IMR-90 (cell line): ENCODE results near the gene MTMR1. TPM values are rescaled to one million over a fixed set of nuclear protein-coding genes. Genes with fewer than 3 reads are reported as not detected.

Source experiments
- ATAC-seq: fragments of 200-7000 bp; cut with Tn5 transposase; 2 replicates; pipeline ENCODE4 v1.9.1; 2020; ENCODE audit warnings: low read depth, mild to moderate bottlenecking, moderate library complexity
- BruUV-seq: library from RNA; stranded (reverse); fragments of 400-500 nt; replicated peaks from 2 replicates; lab custom pipeline; 2021; lab: Mats Ljungman, UMichigan
- CTCF ChIA-PET: fragments of 300-600 bp; formaldehyde crosslinking; extraction: SDS; loops from one replicate; lab custom pipeline; 2021; ENCODE audit warnings: antibody characterized with exemption; lab: Yijun Ruan, JAX
- POLR2A ChIA-PET: fragments of 300-600 bp; sonication (Branson Sonifier 250); formaldehyde crosslinking; loops from one replicate; lab custom pipeline; 2022; ENCODE audit warnings: antibody characterized with exemption; ENCODE audit not compliant: unreplicated experiment; lab: Charles Lee
- DNase-seq: peaks from one replicate; pipeline ENCODE4 v3.0.0; 2013
- H2AFZ ChIP-seq: replicated peaks from 2 replicates; pipeline ENCODE3; 2013; ENCODE audit warnings: low read length, mild to moderate bottlenecking; ENCODE audit not compliant: poor library complexity
- H2AK5ac ChIP-seq: 2 replicates; pipeline ENCODE4 v1.6.1; 2013; ENCODE audit warnings: low read depth, low read length, inconsistent platforms
- H2AK9ac ChIP-seq: replicated peaks from 2 replicates; pipeline ENCODE3; 2013; ENCODE audit warnings: mild to moderate bottlenecking, low read depth, low read length, moderate library complexity; ENCODE audit not compliant: poor library complexity
- H2BK120ac ChIP-seq: 2 replicates; pipeline ENCODE4 v1.6.1; 2013; ENCODE audit warnings: low read depth, low read length, inconsistent platforms
- H2BK15ac ChIP-seq: 3 replicates; pipeline ENCODE4 v1.6.1; 2013; ENCODE audit warnings: low read depth, low read length, inconsistent platforms
- H2BK20ac ChIP-seq: 2 replicates; pipeline ENCODE4 v1.6.1; 2013; ENCODE audit warnings: low read depth, mild to moderate bottlenecking, inconsistent platforms, low read length, moderate library complexity
- H2BK5ac ChIP-seq: 2 replicates; pipeline ENCODE4 v1.6.1; 2013; ENCODE audit warnings: mild to moderate bottlenecking, low read depth, low read length, inconsistent platforms; ENCODE audit not compliant: poor library complexity, severe bottlenecking
- H3K14ac ChIP-seq: replicated peaks from 2 replicates; pipeline ENCODE4 v1.6.1; 2013; ENCODE audit warnings: low read depth, low read length, inconsistent platforms
- H3K18ac ChIP-seq: 2 replicates; pipeline ENCODE4 v1.6.1; 2013; ENCODE audit warnings: low read depth, low read length, control low read depth
- H3K23ac ChIP-seq: 2 replicates; pipeline ENCODE4 v1.6.1; 2013; ENCODE audit warnings: low read depth, low read length, inconsistent platforms
- H3K27ac ChIP-seq: 2 replicates; pipeline ENCODE4 v1.5.1; 2013; ENCODE audit warnings: mild to moderate bottlenecking, control low read depth, low read length; ENCODE audit not compliant: insufficient read depth
- H3K27me3 ChIP-seq: 2 replicates; pipeline ENCODE4 v1.6.1; 2013; ENCODE audit warnings: low read length; ENCODE audit not compliant: control insufficient read depth, insufficient read depth
- H3K36me3 ChIP-seq: 2 replicates; pipeline ENCODE4 v1.6.1; 2013; ENCODE audit warnings: low read length, mixed read lengths; ENCODE audit not compliant: control insufficient read depth, insufficient read depth
- H3K4ac ChIP-seq: 2 replicates; pipeline ENCODE4 v1.6.1; 2013; ENCODE audit warnings: low read depth, low read length, inconsistent platforms
- H3K4me1 ChIP-seq: 2 replicates; pipeline ENCODE4 v1.6.1; 2013; ENCODE audit warnings: low read length, mixed read lengths; ENCODE audit not compliant: control insufficient read depth, insufficient read depth
- H3K4me2 ChIP-seq: 2 replicates; pipeline ENCODE4 v1.6.1; 2013; ENCODE audit warnings: low read depth, mild to moderate bottlenecking, control low read depth, low read length, moderate library complexity
- H3K4me3 ChIP-seq: 2 replicates; pipeline ENCODE4 v1.5.1; 2013; ENCODE audit warnings: low read depth, mild to moderate bottlenecking, control low read depth, low read length, moderate library complexity; ENCODE audit not compliant: insufficient read depth
- H3K56ac ChIP-seq: 2 replicates; pipeline ENCODE4 v1.6.1; 2013; ENCODE audit warnings: low read length, inconsistent platforms; ENCODE audit not compliant: insufficient read depth; ENCODE audit errors: extremely low read depth
- H3K79me1 ChIP-seq, 2 experiments: 2 replicates each; pipeline ENCODE4 v1.6.1; 2013; ENCODE audit warnings: low read length in 2 of 2, inconsistent platforms in 1 of 2, low read depth in 1 of 2
- H3K9ac ChIP-seq: 2 replicates; pipeline ENCODE4 v1.6.1; 2013; ENCODE audit warnings: low read depth, low read length, control low read depth
- H3K9me1 ChIP-seq: 2 replicates; pipeline ENCODE4 v1.6.1; 2013; ENCODE audit warnings: low read length, inconsistent platforms; ENCODE audit not compliant: insufficient read depth
- H3K9me3 ChIP-seq: 2 replicates; pipeline ENCODE4 v1.6.1; 2013; ENCODE audit warnings: low read length; ENCODE audit not compliant: control insufficient read depth, insufficient read depth
- H4K20me1 ChIP-seq: 2 replicates; pipeline ENCODE4 v1.6.1; 2013; ENCODE audit warnings: low read length, inconsistent platforms; ENCODE audit not compliant: insufficient read depth
- H4K5ac ChIP-seq: 2 replicates; pipeline ENCODE4 v1.6.1; 2013; ENCODE audit warnings: mild to moderate bottlenecking, low read depth, low read length, control low read depth
- H4K8ac ChIP-seq, 2 experiments: 2 replicates each; pipeline ENCODE4 v1.6.1; 2013; ENCODE audit warnings: low read depth in 2 of 2, low read length in 2 of 2, control low read depth in 1 of 2, inconsistent platforms in 1 of 2
- H4K91ac ChIP-seq: 2 replicates; pipeline ENCODE4 v1.6.1; 2013; ENCODE audit warnings: low read depth, low read length, inconsistent platforms; ENCODE audit not compliant: insufficient read depth
- BHLHE40 ChIP-seq: fragments of 150-350 bp; IDR thresholded peaks from 2 replicates; pipeline ENCODE4 v1.6.1; 2016; ENCODE audit warnings: mild to moderate bottlenecking, low read depth, low read length
- CEBPB ChIP-seq: IDR thresholded peaks from 2 replicates; pipeline ENCODE4 v1.6.1; 2012; ENCODE audit warnings: low read depth, low read length, improper control_type of control experiment
- CHD1 ChIP-seq: IDR thresholded peaks from 2 replicates; pipeline ENCODE4 v1.6.1; 2012; ENCODE audit warnings: low read depth, low read length, improper control_type of control experiment
- CTCF ChIP-seq: conservative IDR thresholded peaks from 2 replicates; pipeline ENCODE4 v1.5.1; 2012; ENCODE audit warnings: mild to moderate bottlenecking, low read depth, low read length, improper control_type of control experiment
- ELK1 ChIP-seq: fragments of 150-350 bp; IDR thresholded peaks from 2 replicates; pipeline ENCODE4 v1.6.1; 2016; ENCODE audit warnings: low read depth, mild to moderate bottlenecking, low read length, moderate library complexity, borderline replicate concordance
- FOS ChIP-seq: fragments of 150-350 bp; IDR thresholded peaks from 2 replicates; pipeline ENCODE4 v1.6.1; 2016; ENCODE audit warnings: low read depth, low read length
- MAFK ChIP-seq: IDR thresholded peaks from 2 replicates; pipeline ENCODE4 v1.6.1; 2012; ENCODE audit warnings: low read depth, low read length, improper control_type of control experiment
- MAZ ChIP-seq: IDR thresholded peaks from 2 replicates; pipeline ENCODE4 v1.6.1; 2012; ENCODE audit warnings: low read depth, mild to moderate bottlenecking, low read length, improper control_type of control experiment, moderate library complexity, borderline replicate concordance
- MXI1 ChIP-seq: IDR thresholded peaks from 2 replicates; pipeline ENCODE4 v1.6.1; 2012; ENCODE audit warnings: low read depth, mild to moderate bottlenecking, low read length, moderate library complexity, borderline replicate concordance
- NFE2L2 ChIP-seq: fragments of 150-350 bp; IDR thresholded peaks from 2 replicates; pipeline ENCODE4 v1.6.1; 2016; ENCODE audit warnings: low read depth, mild to moderate bottlenecking, low read length
- POLR2A ChIP-seq: IDR thresholded peaks from 2 replicates; pipeline ENCODE4 v1.6.1; 2012; ENCODE audit warnings: mild to moderate bottlenecking, low read depth, low read length
- RAD21 ChIP-seq: IDR thresholded peaks from 2 replicates; pipeline ENCODE4 v1.6.1; 2012; ENCODE audit warnings: low read length, improper control_type of control experiment
- RCOR1 ChIP-seq: IDR thresholded peaks from 2 replicates; pipeline ENCODE4 v1.6.1; 2012; ENCODE audit warnings: mild to moderate bottlenecking, low read length, improper control_type of control experiment; ENCODE audit not compliant: insufficient replicate concordance
- RFX5 ChIP-seq: IDR thresholded peaks from 2 replicates; pipeline ENCODE4 v1.8.0; 2012; ENCODE audit warnings: low read depth, mild to moderate bottlenecking, low read length, moderate library complexity
- SMC3 ChIP-seq: fragments of 150-350 bp; IDR thresholded peaks from 2 replicates; pipeline ENCODE4 v1.6.1; 2016; ENCODE audit warnings: low read depth, mild to moderate bottlenecking, antibody characterized with exemption, low read length, moderate library complexity
- USF2 ChIP-seq: fragments of 150-350 bp; IDR thresholded peaks from 2 replicates; pipeline ENCODE4 v1.6.1; 2017; ENCODE audit warnings: mild to moderate bottlenecking, antibody characterized with exemption, low read length, low read depth
- WGBS, 2 experiments: methylation state at CpG; one replicate each; pipeline versions ENCODE4 v1.1.5 to v1.1.7; 2013; ENCODE audit warnings: missing lambda C conversion rate in 2 of 2; ENCODE audit not compliant: insufficient read length in 1 of 2; ENCODE audit errors: extremely low coverage in 2 of 2; 5-methylcytosine and 5-hydroxymethylcytosine counted together
- dilution Hi-C: fragments of 300-500 bp; cut with HindIII; formaldehyde crosslinking; loops from one replicate; pipeline ENCODE4 v1.14.3; 2018; ENCODE audit warnings: low sequenced_read_pairs; ENCODE audit not compliant: unreplicated experiment
- in situ Hi-C: fragments of 300-500 bp; cut with MboI; formaldehyde crosslinking; loops from 3 replicates; pipeline ENCODE4 v1.14.3; 2019; ENCODE audit warnings: low sequenced_read_pairs, inconsistent platforms, mixed read lengths
- intact Hi-C: fragments of 100-400 bp; cut with micrococcal nuclease; formaldehyde crosslinking; loops from 2 replicates; pipeline ENCODE4 v1.10.0; 2022
- polyA plus RNA-seq, 3 experiments: library from polyadenylated mRNA; depleted of rRNA; stranded (reverse); fragments of >200 nt; gene quantifications; 2 replicates each; pipeline ENCODE4 v1.2.3, GENCODE V29; 2012; ENCODE audit warnings: low replicate concordance in 1 of 3
- total RNA-seq: library from RNA; depleted of rRNA; stranded (reverse); fragments of >200 nt; gene quantifications from 2 replicates; pipeline ENCODE4 v1.2.3, GENCODE V29; 2012

Gene MTMR1
- total and polyA plus RNA-seq, 2 of the 4 experiments (the other 2 are of a cell fraction) = 19.0 to 28.8 TPM

- dilution Hi-C loops (no loop called here), in situ Hi-C loops (no loop called here), intact Hi-C loops (no loop called here)
- Histone ChIP-seq H3K79me1 (no peaks in the 10 kb centered on the region), H2BK20ac (no peak overlapping the region), H3K4ac (no peak overlapping the region), H2BK120ac (no peak overlapping the region), H2AK9ac (no peak overlapping the region), H3K4me1 (peaks cover 11% of the 10 kb centered on the region), H4K5ac (no peak overlapping the region), H3K56ac (no peak overlapping the region), H3K36me3 (no peaks in the 10 kb centered on the region; the same call in 1 of the 2 replicates), H2BK5ac (no peak overlapping the region), H3K4me2 (no peak overlapping the region), H3K18ac (no peak overlapping the region), H4K8ac (no peak overlapping the region), H3K4me3 (no peak overlapping the region), H4K91ac (no peak overlapping the region), H4K20me1 (no peaks in the 10 kb centered on the region; the same call in 1 of the 2 replicates), H3K9me3 (0 out of 2 replicates have a peak, but pooled peaks cover 2% of the 10 kb centered on the region), H2BK15ac (no peak overlapping the region), H3K23ac (no peak overlapping the region), H2AFZ (no peak overlapping the region), H2AK5ac (no peak overlapping the region), H3K9ac (no peak overlapping the region), H3K9me1 (0 out of 2 replicates have a peak, but pooled peaks cover 2% of the 10 kb centered on the region), H3K27ac (no peak overlapping the region), H3K27me3 (no peaks in the 10 kb centered on the region), H3K14ac (no peak overlapping the region)
- DNase-seq (no peak), ATAC-seq (no peak)
- no CpG with 5 or more reads among the region's 9 CpGs for WGBS, 2 experiments
- TF ChIP-seq SMC3 = no peak
- TF ChIP-seq BHLHE40 = no peak
- TF ChIP-seq RAD21 = no peak
- TF ChIP-seq ELK1 = no peak
- TF ChIP-seq CTCF = no peak
- TF ChIP-seq MAZ = no peak
- no peak for TF ChIP-seq FOS
- TF ChIP-seq CEBPB = no peak
- TF ChIP-seq NFE2L2 = no peak
- TF ChIP-seq MAFK = no peak
- TF ChIP-seq RFX5 = no peak
- no peak for TF ChIP-seq POLR2A
- no peak for TF ChIP-seq USF2
- no peak for TF ChIP-seq CHD1
- no peak for TF ChIP-seq RCOR1
- TF ChIP-seq MXI1 = no peak
- CTCF ChIA-PET = no interaction called here
- POLR2A ChIA-PET = no interaction called here
- no TSS peak for BruUV-seq
These were observed 72.0 kb downstream of the MTMR1 start for GRCh38 chrX:150765237-150765636.
